ENCODE measurements around the gene RAPGEF5.

RAPGEF5 gene

GRCh38 chr7:22330903-22331302 is 26.1 kb downstream of the RAPGEF5 start:
- no peak for DNase-seq
- H3K4me3 ChIP-seq = no peak overlapping the region
- TF ChIP-seq, protein P1, sequence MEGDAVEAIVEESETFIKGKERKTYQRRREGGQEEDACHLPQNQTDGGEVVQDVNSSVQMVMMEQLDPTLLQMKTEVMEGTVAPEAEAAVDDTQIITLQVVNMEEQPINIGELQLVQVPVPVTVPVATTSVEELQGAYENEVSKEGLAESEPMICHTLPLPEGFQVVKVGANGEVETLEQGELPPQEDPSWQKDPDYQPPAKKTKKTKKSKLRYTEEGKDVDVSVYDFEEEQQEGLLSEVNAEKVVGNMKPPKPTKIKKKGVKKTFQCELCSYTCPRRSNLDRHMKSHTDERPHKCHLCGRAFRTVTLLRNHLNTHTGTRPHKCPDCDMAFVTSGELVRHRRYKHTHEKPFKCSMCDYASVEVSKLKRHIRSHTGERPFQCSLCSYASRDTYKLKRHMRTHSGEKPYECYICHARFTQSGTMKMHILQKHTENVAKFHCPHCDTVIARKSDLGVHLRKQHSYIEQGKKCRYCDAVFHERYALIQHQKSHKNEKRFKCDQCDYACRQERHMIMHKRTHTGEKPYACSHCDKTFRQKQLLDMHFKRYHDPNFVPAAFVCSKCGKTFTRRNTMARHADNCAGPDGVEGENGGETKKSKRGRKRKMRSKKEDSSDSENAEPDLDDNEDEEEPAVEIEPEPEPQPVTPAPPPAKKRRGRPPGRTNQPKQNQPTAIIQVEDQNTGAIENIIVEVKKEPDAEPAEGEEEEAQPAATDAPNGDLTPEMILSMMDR (IDR thresholded peaks at IDR 0.05) = no peak
- peaks cover 0 to 4% of the 10 kb centered on the region in 2 donors for H3K27me3 ChIP-seq
- H3K4me1 ChIP-seq = no peaks in the 10 kb centered on the region
- intact Hi-C loops (cut with DNase I; ENCODE audit: low total_unique reads) = no loop called here
- H3K36me3 ChIP-seq = no peaks in the 10 kb centered on the region
- H3K27ac ChIP-seq = no peak overlapping the region
- H3K9me3 ChIP-seq = no peaks in the 10 kb centered on the region

DNA sequence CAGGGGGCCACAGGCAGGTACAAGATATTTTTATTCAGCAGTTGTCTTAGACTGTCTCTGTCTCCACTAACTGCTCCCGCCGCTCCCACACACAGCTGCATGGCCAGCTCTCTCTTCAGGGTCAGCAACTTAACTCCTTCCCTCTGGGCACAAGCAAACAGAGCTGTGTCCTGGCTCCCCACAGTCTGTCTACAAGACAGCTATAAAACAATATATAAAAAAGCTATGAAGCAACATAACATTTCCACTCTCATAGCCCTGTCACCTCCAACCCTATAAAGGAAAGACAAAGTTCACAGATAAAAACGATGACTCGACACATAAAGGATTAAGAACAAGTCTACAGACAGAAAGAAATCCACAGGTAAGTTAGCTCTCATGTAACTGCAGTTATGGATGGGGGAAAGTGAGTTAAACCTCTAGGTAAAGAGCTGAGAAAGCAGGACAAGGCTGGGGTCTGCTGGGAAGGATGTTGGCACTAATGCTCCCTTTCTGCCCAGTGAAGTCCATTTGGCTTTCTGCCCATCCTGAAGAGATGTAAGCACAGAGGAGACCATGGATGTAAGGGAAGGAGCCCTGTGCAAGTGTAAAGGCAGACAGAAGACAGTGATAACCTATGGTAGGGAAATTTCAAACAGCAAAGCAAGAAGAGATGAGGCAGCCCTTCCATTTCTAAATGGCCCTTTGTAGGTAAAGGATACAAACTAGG is 27.0 kb downstream of the RAPGEF5 start:
- TF ChIP-seq, protein P1 (IDR thresholded peaks at IDR 0.05) = no peak
- H3K4me1 ChIP-seq = no peaks in the 10 kb centered on the region
- no peaks in the 10 kb centered on the region for H3K9me3 ChIP-seq
- intact Hi-C loops (cut with DNase I; ENCODE audit: low total_unique reads) = no loop called here
- H3K27ac ChIP-seq = no peak overlapping the region
- no peak for DNase-seq
- H3K36me3 ChIP-seq = no peaks in the 10 kb centered on the region
- peaks cover 0 to 4% of the 10 kb centered on the region in 2 donors for H3K27me3 ChIP-seq
- no peak overlapping the region for H3K4me3 ChIP-seq

GRCh38 chr7:22326181-22326580 is 30.8 kb downstream of the RAPGEF5 start:
- Histone ChIP-seq H3K27ac (no peak overlapping the region), H3K9me3 (no peaks in the 10 kb centered on the region), H3K4me1 (no peaks in the 10 kb centered on the region), H3K36me3 (no peaks in the 10 kb centered on the region), H3K4me3 (no peak overlapping the region), H3K27me3 (peaks cover 0 to 4% of the 10 kb centered on the region in 2 donors)
- TF ChIP-seq, protein P1 (IDR thresholded peaks at IDR 0.05) = no peak
- DNase-seq = no peak
- intact Hi-C loops (cut with DNase I; ENCODE audit: low total_unique reads) = no loop called here

DNA sequence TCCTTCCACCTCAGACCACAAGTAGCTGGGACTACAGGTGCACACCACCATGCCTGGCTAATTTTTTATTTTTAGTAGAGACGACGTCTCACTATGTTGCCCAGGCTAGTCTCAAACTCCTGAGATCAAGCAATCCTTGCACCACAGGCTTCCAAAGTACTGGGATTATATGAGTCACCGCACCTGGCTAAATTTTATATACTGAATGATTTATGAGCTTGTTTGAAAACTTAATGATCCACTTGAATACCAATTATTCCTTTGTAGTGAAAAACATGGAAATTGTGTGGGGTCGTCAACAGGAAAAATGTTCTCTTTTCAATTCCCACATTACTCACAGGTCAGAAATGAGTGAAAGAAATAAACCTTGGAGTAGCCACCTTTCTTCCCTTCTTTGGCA is 31.3 kb downstream of the RAPGEF5 start:
- no peaks in the 10 kb centered on the region for H3K4me1 ChIP-seq
- H3K4me3 ChIP-seq = no peak overlapping the region
- TF ChIP-seq, protein P1 (IDR thresholded peaks at IDR 0.05) = no peak
- intact Hi-C loops (cut with DNase I; ENCODE audit: low total_unique reads) = no loop called here
- no peaks in the 10 kb centered on the region for H3K36me3 ChIP-seq
- H3K9me3 ChIP-seq = no peaks in the 10 kb centered on the region
- peaks cover 0 to 4% of the 10 kb centered on the region in 2 donors for H3K27me3 ChIP-seq
- DNase-seq = no peak
- no peak overlapping the region for H3K27ac ChIP-seq

- H3K27me3 ChIP-seq = no peaks in the 10 kb centered on the region
- no peaks in the 10 kb centered on the region for H3K4me1 ChIP-seq
- no peak overlapping the region for H3K4me3 ChIP-seq
- H3K36me3 ChIP-seq = no peaks in the 10 kb centered on the region
- H3K9me3 ChIP-seq = no peaks in the 10 kb centered on the region
- TF ChIP-seq, protein P1 (IDR thresholded peaks at IDR 0.05) = no peak
- intact Hi-C loops (cut with DNase I; ENCODE audit: low total_unique reads) = no loop called here
- H3K27ac ChIP-seq = no peak overlapping the region
- DNase-seq = no peak
Observed at GRCh38 chr7:22323714-22324113, 33.2 kb downstream of the RAPGEF5 start.

All from tibial artery (tissue), 4 donors.